Nephron progenitor cell (in vitro differentiated cells): ENCODE data around the gene PSRC1.

Experiments used
- DNase-seq: peaks from one replicate; pipeline ENCODE4 v3.0.0; 2021
- H3K27ac Mint-ChIP-seq: 2 replicates; pipeline ENCODE4 v1.8.0; 2021; ENCODE audit warnings: mild to moderate bottlenecking, moderate library complexity, mixed read lengths
- H3K27me3 Mint-ChIP-seq: 2 replicates; pipeline ENCODE4 v1.8.0; 2021; ENCODE audit warnings: mild to moderate bottlenecking, low read depth, mixed read lengths; ENCODE audit not compliant: poor library complexity
- H3K36me3 Mint-ChIP-seq: 2 replicates; pipeline ENCODE4 v1.8.0; 2021; ENCODE audit warnings: low read depth, mixed read lengths
- H3K4me1 Mint-ChIP-seq: 2 replicates; pipeline ENCODE4 v1.8.0; 2021; ENCODE audit warnings: mixed read lengths
- H3K4me3 Mint-ChIP-seq: 2 replicates; pipeline ENCODE4 v1.8.0; 2021; ENCODE audit warnings: mild to moderate bottlenecking, moderate library complexity, mixed read lengths
- H3K9me3 Mint-ChIP-seq: 2 replicates; pipeline ENCODE4 v1.8.0; 2021; ENCODE audit warnings: mild to moderate bottlenecking, moderate library complexity, mixed read lengths
- CTCF ChIP-seq: fragments of 200-600 bp; sonication (generic); IDR thresholded peaks from 2 replicates; pipeline ENCODE4 v1.5.0; 2021; ENCODE audit warnings: antibody characterized with exemption

The PSRC1 gene

GRCh38 chr1:109243221-109243620 is 39.7 kb downstream of the PSRC1 start:
- Mint-ChIP-seq H3K4me3 (no peak overlapping the region), H3K9me3 (no peaks in the 10 kb centered on the region), H3K4me1 (peaks cover 39% of the 10 kb centered on the region), H3K27ac (no peak overlapping the region), H3K27me3 (peaks cover 14% of the 10 kb centered on the region), H3K36me3 (no peaks in the 10 kb centered on the region)
- no peak for TF ChIP-seq CTCF
- DNase-seq: no peak

DNA sequence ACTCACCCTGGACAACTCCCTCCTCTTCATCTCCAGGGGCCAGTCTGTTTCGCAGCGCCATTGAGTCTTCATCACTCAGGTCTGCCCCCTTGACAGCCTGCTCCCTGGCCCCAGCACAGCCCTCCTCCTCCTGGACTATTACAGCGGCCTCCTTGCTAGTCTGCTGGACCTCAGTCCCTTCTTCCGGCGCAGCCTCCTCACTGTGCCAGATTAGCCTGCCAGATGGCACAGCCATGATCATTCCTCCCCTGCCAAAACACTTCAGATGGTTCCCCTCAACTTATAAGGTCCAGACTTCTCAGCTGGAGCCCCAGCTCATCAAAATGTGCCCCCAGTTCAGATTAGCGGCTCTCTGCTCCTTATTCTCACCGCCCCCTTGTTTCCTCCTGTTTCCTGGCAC is 40.6 kb downstream of the PSRC1 start:
- H3K4me3 Mint-ChIP-seq: no peak overlapping the region
- H3K9me3 Mint-ChIP-seq: no peaks in the 10 kb centered on the region
- peaks cover 14% of the 10 kb centered on the region for H3K27me3 Mint-ChIP-seq
- H3K27ac Mint-ChIP-seq: no peak overlapping the region
- DNase-seq: no peak
- H3K4me1 Mint-ChIP-seq: peaks cover 39% of the 10 kb centered on the region
- H3K36me3 Mint-ChIP-seq: peaks cover 5% of the 10 kb centered on the region
- no peak for TF ChIP-seq CTCF

- Mint-ChIP-seq H3K9me3 (no peaks in the 10 kb centered on the region), H3K27ac (no peak overlapping the region), H3K4me1 (peaks cover 34% of the 10 kb centered on the region), H3K27me3 (peaks cover 14% of the 10 kb centered on the region), H3K4me3 (no peak overlapping the region), H3K36me3 (peaks cover 8% of the 10 kb centered on the region)
- DNase-seq: no peak
- TF ChIP-seq CTCF: no peak
These were observed 41.1 kb downstream of the PSRC1 start for GRCh38 chr1:109241841-109242345.

DNA sequence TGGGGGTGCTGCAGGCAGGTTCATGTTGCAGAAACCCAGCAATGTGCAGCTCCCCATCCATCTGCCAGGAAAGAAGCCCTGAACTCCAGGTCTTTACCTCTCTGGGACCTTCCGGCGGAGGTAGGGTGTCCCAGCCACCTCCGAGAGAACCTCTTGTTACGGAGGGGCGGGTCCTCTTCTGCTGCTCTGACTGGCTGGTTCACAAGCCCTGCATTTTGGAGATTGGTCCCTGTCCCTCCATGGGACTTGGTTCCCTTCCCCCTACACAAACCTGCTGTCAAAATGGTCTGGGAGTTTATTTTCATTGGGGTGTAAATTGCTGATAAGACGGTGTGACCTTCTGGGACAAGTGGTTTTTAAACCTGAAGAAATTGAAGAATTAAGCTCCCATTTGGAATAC is 41.6 kb downstream of the PSRC1 start:
- no peak for TF ChIP-seq CTCF
- H3K27ac Mint-ChIP-seq: no peak overlapping the region
- DNase-seq: no peak
- no peak overlapping the region for H3K4me3 Mint-ChIP-seq
- H3K4me1 Mint-ChIP-seq: peaks cover 28% of the 10 kb centered on the region
- peaks cover 14% of the 10 kb centered on the region for H3K27me3 Mint-ChIP-seq
- peaks cover 9% of the 10 kb centered on the region for H3K36me3 Mint-ChIP-seq
- no peaks in the 10 kb centered on the region for H3K9me3 Mint-ChIP-seq

DNA sequence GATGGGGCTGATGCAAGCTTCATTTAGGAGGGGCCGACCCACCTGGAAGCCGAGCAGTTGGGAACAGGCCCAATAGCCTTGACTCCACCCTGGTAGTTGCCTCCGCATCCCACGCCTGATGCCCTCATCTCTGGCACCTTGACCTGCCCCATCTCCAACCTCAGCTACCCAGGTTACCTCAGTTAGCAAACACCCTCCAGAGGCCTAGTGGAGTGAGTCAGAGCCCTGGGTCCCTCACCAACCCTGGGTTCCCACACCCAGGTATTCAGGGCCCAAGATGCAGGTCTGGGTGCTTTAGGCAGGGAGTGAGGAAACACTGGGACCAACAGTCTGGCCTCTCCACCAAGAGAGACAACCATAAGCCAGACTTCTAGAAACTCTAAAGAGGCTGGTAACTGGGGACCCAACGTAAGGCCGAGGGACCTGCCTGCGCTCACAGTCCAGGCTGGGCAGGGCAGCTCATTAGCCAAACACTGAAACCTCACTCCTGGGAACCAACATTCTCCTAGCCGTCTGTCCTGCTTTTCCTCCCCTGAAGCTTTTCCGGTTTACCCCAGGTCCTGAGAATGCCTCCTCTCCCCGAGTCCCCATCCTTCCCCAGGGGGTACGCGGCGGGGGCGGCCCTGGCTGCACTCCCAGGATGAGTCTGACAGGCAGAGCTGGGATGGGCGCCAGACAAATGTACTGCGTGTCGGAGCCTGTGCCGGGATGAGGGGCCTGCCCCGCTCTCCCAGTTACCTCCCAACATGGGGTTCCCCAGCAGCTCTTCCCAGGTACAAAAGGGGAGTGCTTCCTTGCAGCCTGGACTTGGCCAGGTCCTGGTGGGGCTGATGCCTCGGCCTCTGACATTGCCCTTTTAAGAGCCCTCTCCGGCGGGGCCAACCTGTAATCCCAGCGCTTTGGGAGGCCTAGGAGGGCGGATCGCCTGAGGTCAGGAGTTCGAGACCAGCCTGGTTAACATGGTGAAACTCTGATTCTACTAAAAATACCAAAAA is 42.5 kb downstream of the PSRC1 start:
- H3K9me3 Mint-ChIP-seq: no peaks in the 10 kb centered on the region
- peaks cover 26% of the 10 kb centered on the region for H3K4me1 Mint-ChIP-seq
- no peak for TF ChIP-seq CTCF
- H3K4me3 Mint-ChIP-seq: no peak overlapping the region
- H3K36me3 Mint-ChIP-seq: peaks cover 18% of the 10 kb centered on the region
- H3K27me3 Mint-ChIP-seq: peaks cover 17% of the 10 kb centered on the region
- no peak for DNase-seq
- no peak overlapping the region for H3K27ac Mint-ChIP-seq
